22Rv1 (cell line): ENCODE results near the gene WTAP.
A peak's percentile ranks its signal among the peaks of the same experiment; 100 is the strongest.
"Not testable (repeated sequence)": the region's sequence is repeated elsewhere in the genome, so short reads cannot be mapped to it uniquely, and the experiment has no call there.

Experiments
- H3K27ac ChIP-seq: fragments of 450-650 bp; 2 replicates; pipeline ENCODE4 v1.5.1; 2017
- CTCF ChIP-seq: fragments of 450-650 bp; IDR thresholded peaks from 2 replicates; pipeline ENCODE4 v1.5.1; 2017; ENCODE audit warnings: mild to moderate bottlenecking
- ZFX ChIP-seq: fragments of 450-650 bp; IDR thresholded peaks from 2 replicates; pipeline ENCODE4 v1.6.1; 2017; ENCODE audit warnings: antibody characterized with exemption, borderline replicate concordance

Gene WTAP

GRCh38 chr6:159689001-159689400 lies 38.3 kb upstream of the WTAP start:
- TF ChIP-seq CTCF = no peak
- TF ChIP-seq ZFX = no peak

DNA sequence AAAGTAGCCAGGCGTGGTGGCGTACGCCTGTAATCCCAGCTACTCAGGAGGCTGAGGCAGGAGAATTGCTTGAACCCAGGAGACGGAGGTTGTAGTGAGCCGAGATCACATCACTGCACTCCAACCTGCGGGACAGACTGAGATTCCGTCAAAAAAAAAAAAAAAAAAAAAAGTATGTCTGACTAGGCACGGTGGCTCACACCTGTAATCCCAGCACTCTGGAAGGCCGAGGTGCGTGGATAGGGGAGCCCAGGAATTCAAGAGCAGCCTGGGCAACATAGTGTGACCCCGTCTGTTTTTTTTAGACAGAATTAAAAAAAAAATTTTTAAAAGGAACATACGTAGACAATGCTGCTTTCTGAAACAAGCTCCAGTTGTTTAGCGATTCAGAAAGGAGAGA lies 37.2 kb upstream of the WTAP start:
- H3K27ac ChIP-seq = not testable (repeated sequence)

More at GRCh38 chr6:159689001-159689400, 38.3 kb upstream of the WTAP start:
- H3K27ac ChIP-seq = no peak overlapping the region

- TF ChIP-seq ZFX (no peak), CTCF (peak; percentile 70)
- peak overlapping the region; percentile 83 for H3K27ac ChIP-seq
These were observed 36.0 kb upstream of the WTAP start for GRCh38 chr6:159691133-159691962.

- H3K27ac ChIP-seq = peak overlapping the region; percentile 83
- no peak for TF ChIP-seq CTCF
- no peak for TF ChIP-seq ZFX
These were observed 35.4 kb upstream of the WTAP start for GRCh38 chr6:159691963-159692287.

GRCh38 chr6:159692303-159693127 lies 34.8 kb upstream of the WTAP start:
- TF ChIP-seq ZFX = no peak
- no peak for TF ChIP-seq CTCF

DNA sequence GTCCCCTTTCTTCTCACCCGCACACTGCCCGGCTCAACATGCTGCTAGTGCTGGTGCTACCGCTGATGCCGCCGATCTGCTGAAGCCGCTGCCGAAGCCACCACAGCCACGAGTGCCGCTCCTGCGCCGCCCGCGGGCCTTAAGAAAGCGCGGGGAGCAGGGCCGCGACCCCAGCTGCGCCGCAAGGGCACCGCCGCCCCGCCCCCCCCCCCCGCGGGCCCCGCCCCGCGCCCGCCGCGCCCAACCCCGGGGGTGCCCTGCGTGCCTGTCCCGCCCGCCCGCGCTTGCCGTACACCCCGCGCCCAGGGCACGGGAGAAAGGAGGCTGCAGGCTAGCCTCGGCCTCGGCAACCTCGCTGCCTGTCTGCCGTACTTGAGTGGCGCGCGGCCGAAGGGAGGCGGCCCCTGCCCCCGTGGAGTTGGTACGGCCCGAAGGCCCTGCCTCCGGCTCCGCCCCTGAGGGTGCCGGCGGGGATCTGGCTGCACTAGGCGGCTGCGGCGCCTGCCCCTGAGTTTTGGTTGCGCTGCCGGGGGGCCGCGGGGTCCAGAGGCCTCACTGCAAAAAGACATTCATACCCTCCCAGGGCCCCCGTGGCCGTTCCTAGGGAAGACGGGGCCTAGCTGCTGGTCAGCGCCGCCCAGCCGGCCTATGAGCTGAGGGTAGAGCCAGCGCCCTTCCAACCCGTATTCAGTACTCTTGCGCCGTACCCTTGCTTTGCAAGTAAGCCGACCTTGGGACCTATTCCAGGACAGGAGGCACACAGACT lies 34.0 kb upstream of the WTAP start, which contains the start of gene SOD2:
TSS of gene SOD2 (minus strand) at position 114 of the 766 bp plus-strand sequence. CDS start at position 40, 74 bp downstream.
- TF ChIP-seq CTCF (no peak), ZFX (no peak)
- peak within 1 kb of the TSS; percentile 83 for H3K27ac ChIP-seq

More at GRCh38 chr6:159692303-159693127, 34.8 kb upstream of the WTAP start:
- H3K27ac ChIP-seq = peak overlapping the region; percentile 83

DNA sequence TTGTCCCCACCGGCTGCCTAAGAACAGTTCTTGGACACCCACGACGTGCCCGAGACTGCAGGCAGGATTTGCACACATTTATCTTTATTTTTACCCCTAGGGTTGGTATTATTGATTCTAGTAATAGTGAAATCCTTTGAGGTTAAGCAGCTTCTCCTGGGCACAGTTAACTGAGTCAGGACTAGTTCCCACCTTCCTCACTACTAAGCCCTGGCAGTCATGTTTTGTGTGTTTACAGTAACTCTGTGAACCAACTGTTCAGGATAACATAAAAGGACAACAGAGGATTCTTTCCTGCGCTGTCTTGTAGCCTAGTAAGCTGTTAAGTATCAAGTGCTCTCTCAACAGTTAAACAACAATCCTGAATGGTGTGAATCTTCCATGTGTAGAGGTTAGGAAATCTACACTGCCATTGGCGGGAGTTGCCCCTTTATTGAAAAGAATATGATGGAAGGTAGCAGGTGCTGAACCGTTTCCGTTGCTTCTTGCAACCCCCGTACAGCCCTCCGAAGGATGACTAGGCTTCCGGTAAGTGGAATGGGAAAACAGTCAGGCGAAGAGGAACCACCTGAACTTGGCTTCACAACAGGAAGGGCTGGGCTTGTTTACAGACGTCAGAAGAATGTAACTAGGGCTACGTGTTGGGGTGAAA lies 33.3 kb upstream of the WTAP start:
- H3K27ac ChIP-seq = peak overlapping the region; percentile 83
- TF ChIP-seq ZFX = no peak
- TF ChIP-seq CTCF = no peak
